Measurements from ENCODE around the gene USP6.
"Not testable (repeated sequence)": the region's sequence is repeated elsewhere in the genome, so short reads cannot be mapped to it uniquely, and the experiment has no call there.

The USP6 gene

DNA sequence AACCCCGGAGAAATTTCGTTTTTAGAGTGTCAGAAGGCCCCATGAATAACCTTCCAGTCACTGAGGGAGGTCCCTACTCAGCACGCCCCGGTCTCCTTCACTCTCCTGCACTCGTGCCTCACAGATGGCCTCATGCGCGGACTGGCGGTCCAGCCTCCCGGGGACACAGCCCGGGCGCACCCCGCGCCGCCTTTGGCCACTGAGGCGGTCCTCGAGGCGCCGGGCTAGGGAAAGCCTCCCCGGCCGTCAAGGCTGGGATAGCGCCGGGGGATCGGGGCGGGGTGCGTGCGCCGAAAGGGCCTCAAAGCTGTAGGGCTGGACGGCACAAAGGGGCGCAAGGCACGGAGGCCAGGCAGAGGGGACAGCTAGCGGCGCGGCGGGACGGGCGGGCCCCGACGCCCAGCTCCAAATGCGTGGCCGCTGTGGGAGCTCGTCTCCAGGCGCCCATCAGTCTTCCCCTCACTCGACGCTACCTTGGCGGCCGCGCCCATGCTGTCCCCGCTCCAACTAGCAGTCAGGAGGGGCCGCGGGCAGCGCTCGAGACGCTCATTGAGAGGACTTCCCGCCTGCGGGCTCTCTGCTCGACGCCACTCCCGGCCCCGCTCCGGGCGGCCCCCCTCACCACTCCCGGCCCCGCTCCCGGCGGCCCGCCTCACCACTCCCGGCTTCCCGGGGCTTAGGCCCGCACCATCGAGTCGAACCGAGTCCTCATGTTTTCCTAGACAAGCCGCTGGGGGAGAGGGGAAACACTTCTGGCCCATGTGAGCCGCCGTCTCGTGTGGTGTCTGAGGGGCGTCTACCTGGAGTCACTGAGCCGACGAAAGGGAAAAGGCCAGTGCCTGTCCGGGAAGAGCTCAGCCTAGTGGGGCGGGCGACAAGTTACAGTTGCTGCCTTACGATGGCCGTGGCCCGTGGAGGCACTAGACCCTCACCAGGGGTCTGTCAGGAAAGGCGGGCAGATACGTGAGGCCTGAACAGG, at the start of gene USP6:
TSS of gene USP6 (plus strand) at position 360 of the 979 bp plus-strand sequence. CDS start 14,336 bp downstream, outside the sequence.
- no peak for DNase-seq (ENCODE audit: low read depth in 2 of 3, low spot score in 2 of 3)

DNA sequence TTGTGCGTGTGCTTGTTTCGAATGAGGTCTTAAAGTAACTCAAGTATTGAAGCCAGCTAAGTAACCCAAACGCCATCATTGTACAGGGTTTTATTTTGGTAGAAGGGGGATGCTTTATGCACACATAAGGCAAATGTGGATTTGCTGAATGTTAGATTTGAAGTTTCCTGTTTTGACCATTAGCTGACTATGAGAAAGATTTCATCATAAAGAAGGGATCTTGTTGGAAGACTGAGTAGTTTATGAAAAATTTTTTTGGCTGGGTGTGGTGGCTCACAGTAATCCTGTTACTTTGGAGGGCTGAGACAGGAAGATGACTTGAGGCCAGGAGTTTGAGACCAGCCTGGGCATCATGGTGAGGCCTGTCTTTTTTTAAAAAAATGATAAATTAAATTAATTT, 47.6 kb upstream of the USP6 start:
- DNase-seq (ENCODE audit: low read depth in 2 of 3, low spot score in 2 of 3), result no peak

DNA sequence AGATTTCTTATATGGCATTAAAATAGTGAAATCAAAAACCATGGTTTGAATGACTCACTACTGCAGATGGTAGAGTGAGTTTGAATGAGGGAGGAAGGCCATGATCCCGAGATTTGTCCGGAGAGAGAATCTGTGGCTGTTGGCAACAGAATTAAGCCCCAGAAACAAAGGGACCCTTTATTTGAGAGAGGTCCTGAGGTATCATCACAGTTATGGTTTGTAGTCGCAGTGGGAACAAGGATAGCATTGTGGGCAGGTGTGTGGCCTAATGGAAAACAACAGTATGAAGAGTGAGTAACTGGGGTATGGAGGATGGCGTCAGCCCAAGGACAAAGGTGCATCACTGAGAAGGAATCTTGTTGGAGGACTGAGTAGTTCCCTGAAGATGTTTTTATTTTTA, 46.1 kb upstream of the USP6 start:
- no peak for DNase-seq (ENCODE audit: low read depth in 2 of 3, low spot score in 2 of 3)

DNA sequence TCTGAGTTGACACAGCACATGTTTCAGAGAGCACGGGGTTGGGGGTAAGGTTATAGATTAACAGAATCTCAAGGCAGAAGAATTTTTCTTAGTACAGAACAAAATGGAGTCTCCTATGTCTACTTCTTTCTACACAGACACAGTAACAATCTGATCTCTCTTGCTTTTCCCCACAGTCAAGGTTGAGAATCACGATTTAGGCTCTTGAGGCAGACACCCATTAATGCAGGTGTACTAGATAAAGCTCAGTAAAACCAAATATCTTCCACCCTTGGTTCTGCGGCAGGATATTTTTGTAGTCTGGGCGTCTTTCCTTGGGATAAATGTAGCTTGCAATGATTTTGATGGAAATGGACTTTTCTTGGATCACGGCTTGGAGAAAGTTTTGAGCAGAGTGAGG, 40.4 kb upstream of the USP6 start:
- not testable (repeated sequence) for DNase-seq (ENCODE audit: low read depth in 2 of 3, low spot score in 2 of 3)

DNA sequence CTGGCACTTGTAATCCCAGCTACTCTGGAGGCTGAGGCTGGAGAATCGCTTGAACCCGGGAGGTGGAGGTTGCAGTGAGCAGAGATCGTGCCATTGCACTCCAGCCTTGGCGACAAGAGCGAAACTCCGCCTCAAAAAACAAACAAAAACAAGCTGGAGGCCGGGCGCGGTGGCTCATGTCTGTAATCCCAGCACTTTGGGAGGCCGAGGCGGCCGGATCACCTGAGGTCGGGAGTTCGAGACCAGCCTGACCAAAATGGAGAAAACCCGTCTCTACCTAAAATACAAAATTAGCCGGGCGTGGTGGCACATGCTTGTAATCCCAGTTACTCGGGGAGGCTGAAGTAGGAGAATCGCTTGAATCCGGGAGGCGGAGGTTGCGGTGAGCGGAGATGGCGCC, 38.6 kb upstream of the USP6 start:
- DNase-seq (ENCODE audit: low read depth in 2 of 3, low spot score in 2 of 3), result not testable (repeated sequence)

DNA sequence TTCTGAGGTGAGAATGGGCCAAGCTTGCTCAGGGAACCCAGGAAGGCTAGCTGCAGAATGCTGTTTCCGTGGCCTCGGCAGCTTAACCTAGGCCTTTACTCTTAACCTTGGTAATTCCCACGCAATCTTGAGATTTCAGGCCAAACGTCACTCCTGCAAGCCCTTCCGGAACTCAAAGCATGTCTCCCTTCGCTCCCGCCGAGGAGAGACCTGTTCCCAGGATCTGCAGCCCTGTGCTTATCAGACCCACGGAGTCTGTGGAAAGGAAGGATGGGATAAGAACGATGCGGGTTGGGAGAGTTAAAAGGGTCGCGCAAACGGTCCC, 38.1 kb upstream of the USP6 start:
- no peak for DNase-seq (ENCODE audit: low read depth in 2 of 3, low spot score in 2 of 3)

DNA sequence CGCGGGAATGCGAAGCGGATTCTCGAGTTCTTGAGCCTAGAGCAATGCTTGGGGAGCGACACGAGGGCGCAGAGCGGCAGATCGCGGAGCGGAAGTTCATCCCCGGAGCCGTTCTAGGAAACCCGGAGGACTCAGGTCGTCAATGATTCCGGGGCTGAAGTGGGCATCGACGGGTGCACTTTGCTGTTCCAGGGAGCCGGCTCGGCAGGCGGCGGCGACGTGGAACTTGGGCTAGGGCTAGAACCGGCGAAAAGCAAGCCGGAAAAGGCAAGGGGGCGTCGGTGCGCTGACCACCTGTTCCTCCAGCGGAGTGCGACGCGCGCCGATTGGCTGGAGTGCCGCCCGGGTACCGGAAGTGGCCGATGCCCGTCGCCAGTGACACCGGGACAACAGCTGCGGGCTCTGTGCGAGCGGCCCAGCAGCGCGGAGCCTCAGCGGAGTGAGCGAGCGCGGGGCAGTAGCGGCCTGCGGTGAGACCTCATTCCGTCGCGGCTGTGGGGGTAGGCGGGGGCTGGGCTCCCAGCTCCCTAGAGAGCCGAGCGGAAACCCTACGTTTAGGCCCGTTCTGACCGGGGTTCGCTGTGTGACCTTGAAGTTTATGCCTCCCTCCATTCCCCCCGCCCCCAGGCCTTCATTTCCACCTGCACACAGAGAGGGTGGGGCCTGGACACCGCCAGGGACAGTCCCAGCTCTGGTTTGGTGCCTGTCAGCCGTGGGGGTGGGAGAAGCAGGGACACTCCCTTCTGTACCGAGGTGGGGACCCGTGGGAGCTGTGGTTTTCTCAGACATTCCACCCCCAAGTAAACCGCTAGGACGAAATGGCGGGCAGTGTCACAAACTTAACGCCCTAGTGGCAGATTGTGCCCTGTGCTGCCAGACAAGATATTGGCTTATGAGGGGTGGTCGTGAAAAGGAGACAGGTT, 37.5 kb upstream of the USP6 start, which contains the start of gene ZFP3:
TSS of gene ZFP3 (plus strand) at position 362 of the 923 bp plus-strand sequence. CDS start 13,038 bp downstream, outside the sequence.
- peak; percentile 54 to 60 (median 55) for DNase-seq (ENCODE audit: low read depth in 2 of 3, low spot score in 2 of 3)

DNA sequence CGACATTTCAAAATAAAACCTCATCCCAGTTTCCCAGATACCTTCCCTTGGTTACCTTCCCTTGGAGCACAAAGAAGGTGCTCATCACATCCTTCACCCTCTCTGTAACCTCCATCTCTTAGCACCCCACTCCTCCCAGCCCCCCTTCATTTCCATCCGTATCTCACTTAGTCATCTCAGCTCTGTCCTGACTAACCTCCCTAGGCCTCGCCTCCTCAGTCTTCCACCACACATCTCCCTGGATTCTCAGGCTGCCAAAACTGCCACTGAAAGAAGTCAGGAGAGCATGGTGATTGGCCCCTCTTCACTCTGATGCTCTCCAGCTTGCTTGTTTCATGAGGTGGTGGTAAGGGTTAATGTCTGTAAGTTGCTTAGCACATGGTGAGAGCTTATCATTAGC, 35.2 kb upstream of the USP6 start:
- DNase-seq (ENCODE audit: low read depth in 2 of 3, low spot score in 2 of 3), result no peak

DNA sequence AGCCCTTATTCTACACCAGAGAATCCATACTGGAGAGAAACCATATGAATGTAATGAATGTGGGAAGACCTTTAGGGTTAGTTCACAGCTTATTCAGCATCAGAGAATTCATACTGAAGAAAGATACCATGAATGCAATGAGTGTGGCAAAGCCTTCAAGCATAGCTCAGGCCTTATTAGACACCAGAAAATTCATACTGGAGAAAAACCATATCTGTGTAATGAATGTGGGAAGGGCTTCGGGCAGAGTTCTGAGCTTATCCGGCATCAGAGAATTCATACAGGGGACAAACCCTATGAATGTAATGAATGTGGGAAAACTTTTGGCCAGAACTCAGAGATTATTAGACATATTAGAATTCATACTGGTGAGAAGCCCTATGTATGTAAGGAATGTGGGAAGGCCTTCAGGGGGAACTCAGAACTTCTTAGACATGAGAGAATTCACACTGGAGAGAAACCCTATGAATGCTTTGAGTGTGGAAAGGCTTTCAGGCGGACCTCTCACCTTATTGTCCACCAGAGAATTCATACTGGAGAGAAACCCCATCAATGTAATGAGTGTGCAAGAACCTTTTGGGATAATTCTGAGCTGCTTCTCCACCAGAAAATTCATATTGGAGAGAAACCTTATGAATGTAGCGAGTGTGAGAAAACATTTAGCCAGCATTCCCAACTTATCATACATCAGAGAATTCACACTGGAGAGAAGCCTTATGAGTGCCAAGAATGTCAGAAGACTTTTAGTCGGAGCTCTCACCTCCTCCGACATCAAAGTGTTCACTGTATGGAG, 23.4 kb upstream of the USP6 start:
- no peak for DNase-seq (ENCODE audit: low read depth in 2 of 3, low spot score in 2 of 3)

DNA sequence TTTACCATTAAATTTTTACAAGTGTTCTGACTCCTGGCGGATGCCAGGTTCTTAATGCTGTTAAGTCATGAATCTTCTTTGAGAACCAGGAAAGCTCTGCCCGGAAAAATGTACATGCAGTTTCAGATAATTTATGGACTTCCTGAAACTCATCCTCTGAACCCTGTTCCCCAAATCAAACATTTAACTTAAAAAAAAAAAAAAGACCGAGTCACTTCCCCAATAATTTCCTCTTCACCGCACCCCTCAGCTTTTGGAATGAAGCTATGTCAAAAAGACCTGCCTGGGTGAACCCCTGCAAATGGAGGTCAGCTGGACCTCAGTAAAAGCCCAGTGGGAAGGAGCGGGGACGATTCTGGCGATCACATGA, 19.1 kb upstream of the USP6 start:
- DNase-seq (ENCODE audit: low read depth in 2 of 3, low spot score in 2 of 3), result no peak

DNA sequence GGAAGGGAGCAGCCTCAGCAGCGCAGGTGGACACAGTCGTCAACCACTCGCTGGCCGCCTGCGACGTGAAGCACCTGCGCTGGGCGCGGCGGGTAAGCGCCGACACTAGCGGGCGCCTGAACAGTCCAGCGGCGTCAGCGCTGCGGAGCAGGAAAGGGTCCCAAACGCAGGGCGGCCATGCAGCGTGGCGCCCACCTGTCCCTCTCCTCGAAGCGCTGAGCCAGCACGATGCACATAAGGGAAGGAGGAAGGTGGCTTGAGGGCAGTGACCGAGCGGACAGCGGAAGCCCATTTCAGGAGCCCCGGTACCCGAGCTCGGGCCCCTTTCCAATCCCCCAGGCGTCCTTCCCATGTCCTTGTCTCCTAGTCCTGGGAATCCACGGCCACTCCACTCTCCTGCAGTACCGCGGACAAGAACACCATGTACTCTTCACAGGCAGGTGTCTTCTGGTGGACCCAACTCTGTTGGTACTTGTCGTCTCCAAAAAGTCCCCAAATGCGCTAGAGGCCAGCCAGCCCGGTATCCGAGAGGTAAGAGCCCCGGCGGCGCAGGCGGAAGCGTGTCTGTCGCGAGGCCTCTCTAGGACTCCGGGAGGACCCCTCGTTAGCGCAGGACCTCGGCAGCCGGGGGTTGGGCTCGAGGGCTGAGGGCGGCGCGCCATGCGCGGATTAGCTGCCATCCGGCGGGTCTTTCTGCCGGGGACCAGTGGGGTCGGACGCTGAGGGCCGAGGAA, 18.6 kb upstream of the USP6 start:
- no peak for DNase-seq (ENCODE audit: low read depth in 2 of 3, low spot score in 2 of 3)

DNA sequence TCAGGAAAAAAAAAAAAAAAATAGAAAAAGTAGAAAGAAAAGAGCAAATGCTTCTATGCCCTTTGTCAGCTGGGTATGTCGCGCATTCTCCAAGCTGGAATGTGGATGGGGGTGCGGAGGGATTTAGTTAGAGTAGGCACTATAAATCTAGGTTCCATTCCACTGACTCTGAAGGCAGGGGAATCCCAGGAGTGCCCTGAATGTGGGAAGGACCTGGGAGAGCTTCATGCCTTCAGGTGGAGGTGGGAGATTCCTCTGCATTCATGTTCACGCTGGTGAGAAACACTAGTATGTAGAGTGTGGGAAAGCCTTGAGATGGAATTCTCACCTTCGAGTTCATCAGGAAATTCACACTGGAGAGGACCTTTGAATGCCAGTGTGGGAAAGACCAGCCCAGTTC, 16.6 kb upstream of the USP6 start:
- no peak for DNase-seq (ENCODE audit: low read depth in 2 of 3, low spot score in 2 of 3)

DNA sequence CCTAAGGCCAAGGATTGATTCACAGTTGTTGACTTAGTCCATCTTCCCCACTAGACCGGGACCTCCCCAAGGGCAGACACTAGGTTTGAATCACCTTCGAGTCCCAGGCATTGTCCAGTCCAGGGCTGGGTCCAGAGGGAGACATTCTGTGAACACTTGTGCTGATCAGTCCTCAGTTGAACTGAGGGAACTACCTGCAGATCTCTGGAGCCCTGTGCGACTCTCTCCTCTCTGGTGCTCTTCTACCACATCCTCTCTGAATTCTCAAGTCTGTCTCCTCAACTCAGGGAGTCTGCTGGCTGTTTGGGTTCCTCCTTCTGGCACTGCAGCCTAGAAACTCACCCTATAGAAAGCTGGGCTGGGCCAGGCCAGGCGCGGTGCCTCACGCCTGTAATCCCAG, 15.0 kb upstream of the USP6 start:
- DNase-seq (ENCODE audit: low read depth in 2 of 3, low spot score in 2 of 3), result no peak

DNA sequence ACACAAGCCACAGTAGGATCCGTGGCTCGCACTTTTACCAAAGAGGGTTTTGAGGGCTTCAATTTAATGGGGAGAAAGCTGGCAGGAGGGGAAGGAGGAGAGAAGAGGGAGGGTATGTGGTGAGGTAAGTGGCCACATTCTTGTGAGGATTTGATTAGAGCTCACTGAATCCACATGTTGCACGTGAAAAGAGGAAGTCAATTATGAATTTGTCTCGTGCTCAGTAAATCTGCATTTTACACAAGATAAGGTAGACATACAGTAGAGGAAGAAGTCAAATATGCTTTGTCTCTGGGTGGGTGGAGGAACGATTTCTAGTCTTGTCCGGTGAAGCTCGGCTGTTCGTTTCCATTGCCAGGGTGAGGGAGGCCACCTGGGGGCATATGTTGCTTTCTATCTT, 5.0 kb upstream of the USP6 start:
- DNase-seq (ENCODE audit: low read depth in 2 of 3, low spot score in 2 of 3), result no peak

DNA sequence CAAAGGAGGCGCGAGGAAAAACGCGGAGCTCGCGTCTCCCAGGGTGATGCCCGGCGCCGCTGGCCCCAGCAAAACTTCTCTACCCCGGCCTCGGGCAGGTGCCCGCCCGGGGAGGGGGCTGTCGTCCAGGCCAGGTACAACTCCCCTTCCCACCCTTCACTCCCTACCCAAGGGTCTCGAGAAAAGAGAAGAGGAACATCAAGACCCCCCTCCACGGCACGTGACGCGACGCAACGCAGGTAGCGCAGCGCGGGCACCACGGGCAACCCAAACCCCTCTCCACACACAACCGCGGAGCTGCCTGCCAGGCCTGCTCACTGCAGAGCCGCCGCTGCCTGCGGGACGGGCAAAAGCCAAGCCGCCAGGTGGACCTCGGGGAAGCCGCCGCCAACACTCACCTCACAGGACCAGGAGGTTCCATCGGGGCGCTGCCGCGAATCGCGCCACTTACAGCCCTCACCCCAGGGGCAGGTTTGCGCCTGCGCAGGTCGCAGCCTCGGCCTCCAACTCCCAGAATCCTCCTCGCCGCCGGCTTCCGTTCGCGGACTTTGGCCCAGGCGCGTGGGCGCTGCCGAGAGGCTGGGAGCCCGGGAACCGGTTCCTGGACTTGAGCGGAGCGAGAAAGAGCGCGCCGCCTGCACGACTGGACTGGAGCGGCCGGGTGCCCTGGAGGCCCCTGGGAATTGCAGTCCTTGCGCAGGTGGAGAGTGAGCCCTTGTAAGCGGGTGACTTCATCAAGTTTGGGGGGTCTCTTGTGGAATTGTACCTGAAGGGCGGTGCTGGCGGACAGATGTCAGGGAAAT, 4.2 kb upstream of the USP6 start, which contains the start of gene ZNF232:
TSS of gene ZNF232 (minus strand) at position 477 of the 803 bp plus-strand sequence. CDS start at position 421, 56 bp downstream.
- peak; percentile 79 to 89 (median 84) for DNase-seq (ENCODE audit: low read depth in 2 of 3, low spot score in 2 of 3)

DNA sequence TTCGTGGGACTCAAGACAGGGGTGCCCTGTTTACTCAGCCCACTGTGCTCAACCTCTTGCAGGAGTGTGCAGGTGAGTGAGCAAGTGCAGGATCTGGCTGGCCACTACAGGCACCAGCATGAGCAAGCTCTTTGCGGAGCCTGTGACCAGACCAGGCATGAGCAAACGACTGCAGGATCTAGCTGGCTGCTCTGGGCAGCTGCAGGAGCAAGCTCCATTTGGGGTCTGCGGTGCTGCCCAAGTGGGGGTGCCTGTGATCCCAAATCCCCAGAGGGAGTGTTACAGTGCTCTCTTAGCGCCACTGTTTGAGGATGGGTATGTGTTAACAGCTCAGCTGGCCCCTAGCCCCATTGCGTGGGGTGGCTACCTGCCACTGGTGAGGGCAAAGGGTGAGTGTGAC, 2.4 kb downstream of the USP6 start:
- DNase-seq (ENCODE audit: low read depth in 2 of 3, low spot score in 2 of 3), result no peak

DNA sequence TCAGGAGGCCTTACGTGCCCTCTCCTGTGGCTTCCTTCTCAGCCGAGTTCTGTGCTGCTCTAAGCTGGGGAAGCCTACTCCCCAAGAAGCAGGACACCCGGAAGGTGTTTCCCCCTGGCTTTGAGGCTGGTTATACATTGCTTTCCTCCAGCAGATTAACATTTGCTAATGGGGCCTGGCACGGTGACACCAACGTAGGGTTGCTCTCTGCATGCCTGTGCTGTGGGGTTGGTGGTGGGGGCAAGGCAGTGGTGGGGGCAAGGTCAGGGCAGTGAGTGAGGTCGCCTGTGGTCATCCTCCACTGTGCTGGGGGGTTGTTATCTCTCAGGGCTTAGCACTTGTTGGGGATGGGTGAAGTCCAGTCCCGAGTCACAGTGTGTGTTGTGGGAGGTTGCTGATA, 4.2 kb downstream of the USP6 start:
- DNase-seq (ENCODE audit: low read depth in 2 of 3, low spot score in 2 of 3), result no peak

DNA sequence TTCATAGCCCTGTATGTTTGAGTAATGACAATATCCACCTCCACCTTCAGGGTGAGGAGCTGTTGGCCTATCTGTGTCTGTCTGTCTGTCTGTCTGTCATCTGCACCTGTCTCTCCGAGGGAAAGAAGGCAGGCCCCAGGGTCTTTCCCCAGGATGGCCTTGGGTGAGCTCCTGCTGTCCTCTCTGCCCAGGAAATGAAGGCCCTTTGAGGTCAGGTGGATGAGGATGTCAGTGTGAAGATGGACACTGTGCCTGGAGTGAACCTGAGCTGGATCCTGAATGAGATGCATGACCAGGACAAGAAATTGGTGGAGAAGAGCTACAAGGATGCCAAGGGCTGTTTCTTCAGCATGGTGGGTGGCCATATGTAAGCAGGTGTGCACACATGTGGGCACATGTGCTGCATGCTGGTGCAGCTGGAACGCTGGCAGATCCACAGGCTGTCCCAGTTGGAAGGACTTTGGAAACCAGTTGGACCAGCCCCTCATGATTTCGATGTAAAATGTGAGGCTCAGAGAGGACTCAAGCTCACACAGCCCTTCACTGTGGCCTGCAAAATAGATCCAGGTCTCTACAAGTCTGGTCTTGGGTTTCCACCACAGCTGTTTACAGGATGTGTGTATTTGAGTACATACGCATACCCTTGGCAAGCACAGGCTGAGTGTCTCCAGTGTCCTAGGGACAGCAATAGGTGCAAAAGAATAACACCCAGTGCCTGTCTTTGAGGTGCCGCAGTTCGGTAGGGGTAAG, 4.8 kb downstream of the USP6 start:
- not testable (repeated sequence) for DNase-seq (ENCODE audit: low read depth in 2 of 3, low spot score in 2 of 3)
